IMR-90 (cell line): ENCODE measurements around the gene CD163L1. TPM values are rescaled to one million over a fixed set of nuclear protein-coding genes. Genes with fewer than 3 reads are reported as not detected.
A peak's percentile ranks its signal among the peaks of the same experiment; 100 is the strongest.

Source experiments
- ATAC-seq: fragments of 200-7000 bp; cut with Tn5 transposase; 2 replicates; pipeline ENCODE4 v1.9.1; 2020; ENCODE audit warnings: low read depth, mild to moderate bottlenecking, moderate library complexity
- BruUV-seq: library from RNA; stranded (reverse); fragments of 400-500 nt; replicated peaks from 2 replicates; lab custom pipeline; 2021; lab: Mats Ljungman, UMichigan
- CTCF ChIA-PET: fragments of 300-600 bp; formaldehyde crosslinking; extraction: SDS; loops from one replicate; lab custom pipeline; 2021; ENCODE audit warnings: antibody characterized with exemption; lab: Yijun Ruan, JAX
- POLR2A ChIA-PET: fragments of 300-600 bp; sonication (Branson Sonifier 250); formaldehyde crosslinking; loops from one replicate; lab custom pipeline; 2022; ENCODE audit warnings: antibody characterized with exemption; ENCODE audit not compliant: unreplicated experiment; lab: Charles Lee
- DNase-seq: peaks from one replicate; pipeline ENCODE4 v3.0.0; 2013
- H2AFZ ChIP-seq: replicated peaks from 2 replicates; pipeline ENCODE3; 2013; ENCODE audit warnings: low read length, mild to moderate bottlenecking; ENCODE audit not compliant: poor library complexity
- H2AK5ac ChIP-seq: 2 replicates; pipeline ENCODE4 v1.6.1; 2013; ENCODE audit warnings: low read depth, low read length, inconsistent platforms
- H2AK9ac ChIP-seq: replicated peaks from 2 replicates; pipeline ENCODE3; 2013; ENCODE audit warnings: mild to moderate bottlenecking, low read depth, low read length, moderate library complexity; ENCODE audit not compliant: poor library complexity
- H2BK120ac ChIP-seq: 2 replicates; pipeline ENCODE4 v1.6.1; 2013; ENCODE audit warnings: low read depth, low read length, inconsistent platforms
- H2BK15ac ChIP-seq: 3 replicates; pipeline ENCODE4 v1.6.1; 2013; ENCODE audit warnings: low read depth, low read length, inconsistent platforms
- H2BK20ac ChIP-seq: 2 replicates; pipeline ENCODE4 v1.6.1; 2013; ENCODE audit warnings: low read depth, mild to moderate bottlenecking, inconsistent platforms, low read length, moderate library complexity
- H2BK5ac ChIP-seq: 2 replicates; pipeline ENCODE4 v1.6.1; 2013; ENCODE audit warnings: mild to moderate bottlenecking, low read depth, low read length, inconsistent platforms; ENCODE audit not compliant: poor library complexity, severe bottlenecking
- H3K14ac ChIP-seq: replicated peaks from 2 replicates; pipeline ENCODE4 v1.6.1; 2013; ENCODE audit warnings: low read depth, low read length, inconsistent platforms
- H3K18ac ChIP-seq: 2 replicates; pipeline ENCODE4 v1.6.1; 2013; ENCODE audit warnings: low read depth, low read length, control low read depth
- H3K23ac ChIP-seq: 2 replicates; pipeline ENCODE4 v1.6.1; 2013; ENCODE audit warnings: low read depth, low read length, inconsistent platforms
- H3K27ac ChIP-seq: 2 replicates; pipeline ENCODE4 v1.5.1; 2013; ENCODE audit warnings: mild to moderate bottlenecking, control low read depth, low read length; ENCODE audit not compliant: insufficient read depth
- H3K27me3 ChIP-seq: 2 replicates; pipeline ENCODE4 v1.6.1; 2013; ENCODE audit warnings: low read length; ENCODE audit not compliant: control insufficient read depth, insufficient read depth
- H3K36me3 ChIP-seq: 2 replicates; pipeline ENCODE4 v1.6.1; 2013; ENCODE audit warnings: low read length, mixed read lengths; ENCODE audit not compliant: control insufficient read depth, insufficient read depth
- H3K4ac ChIP-seq: 2 replicates; pipeline ENCODE4 v1.6.1; 2013; ENCODE audit warnings: low read depth, low read length, inconsistent platforms
- H3K4me1 ChIP-seq: 2 replicates; pipeline ENCODE4 v1.6.1; 2013; ENCODE audit warnings: low read length, mixed read lengths; ENCODE audit not compliant: control insufficient read depth, insufficient read depth
- H3K4me2 ChIP-seq: 2 replicates; pipeline ENCODE4 v1.6.1; 2013; ENCODE audit warnings: low read depth, mild to moderate bottlenecking, control low read depth, low read length, moderate library complexity
- H3K4me3 ChIP-seq: 2 replicates; pipeline ENCODE4 v1.5.1; 2013; ENCODE audit warnings: low read depth, mild to moderate bottlenecking, control low read depth, low read length, moderate library complexity; ENCODE audit not compliant: insufficient read depth
- H3K56ac ChIP-seq: 2 replicates; pipeline ENCODE4 v1.6.1; 2013; ENCODE audit warnings: low read length, inconsistent platforms; ENCODE audit not compliant: insufficient read depth; ENCODE audit errors: extremely low read depth
- H3K79me1 ChIP-seq, 2 experiments: 2 replicates each; pipeline ENCODE4 v1.6.1; 2013; ENCODE audit warnings: low read length in 2 of 2, inconsistent platforms in 1 of 2, low read depth in 1 of 2
- H3K9ac ChIP-seq: 2 replicates; pipeline ENCODE4 v1.6.1; 2013; ENCODE audit warnings: low read depth, low read length, control low read depth
- H3K9me1 ChIP-seq: 2 replicates; pipeline ENCODE4 v1.6.1; 2013; ENCODE audit warnings: low read length, inconsistent platforms; ENCODE audit not compliant: insufficient read depth
- H3K9me3 ChIP-seq: 2 replicates; pipeline ENCODE4 v1.6.1; 2013; ENCODE audit warnings: low read length; ENCODE audit not compliant: control insufficient read depth, insufficient read depth
- H4K20me1 ChIP-seq: 2 replicates; pipeline ENCODE4 v1.6.1; 2013; ENCODE audit warnings: low read length, inconsistent platforms; ENCODE audit not compliant: insufficient read depth
- H4K5ac ChIP-seq: 2 replicates; pipeline ENCODE4 v1.6.1; 2013; ENCODE audit warnings: mild to moderate bottlenecking, low read depth, low read length, control low read depth
- H4K8ac ChIP-seq, 2 experiments: 2 replicates each; pipeline ENCODE4 v1.6.1; 2013; ENCODE audit warnings: low read depth in 2 of 2, low read length in 2 of 2, control low read depth in 1 of 2, inconsistent platforms in 1 of 2
- H4K91ac ChIP-seq: 2 replicates; pipeline ENCODE4 v1.6.1; 2013; ENCODE audit warnings: low read depth, low read length, inconsistent platforms; ENCODE audit not compliant: insufficient read depth
- CEBPB ChIP-seq: IDR thresholded peaks from 2 replicates; pipeline ENCODE4 v1.6.1; 2012; ENCODE audit warnings: low read depth, low read length, improper control_type of control experiment
- MAFK ChIP-seq: IDR thresholded peaks from 2 replicates; pipeline ENCODE4 v1.6.1; 2012; ENCODE audit warnings: low read depth, low read length, improper control_type of control experiment
- MAZ ChIP-seq: IDR thresholded peaks from 2 replicates; pipeline ENCODE4 v1.6.1; 2012; ENCODE audit warnings: low read depth, mild to moderate bottlenecking, low read length, improper control_type of control experiment, moderate library complexity, borderline replicate concordance
- MXI1 ChIP-seq: IDR thresholded peaks from 2 replicates; pipeline ENCODE4 v1.6.1; 2012; ENCODE audit warnings: low read depth, mild to moderate bottlenecking, low read length, moderate library complexity, borderline replicate concordance
- NFE2L2 ChIP-seq: fragments of 150-350 bp; IDR thresholded peaks from 2 replicates; pipeline ENCODE4 v1.6.1; 2016; ENCODE audit warnings: low read depth, mild to moderate bottlenecking, low read length
- RFX5 ChIP-seq: IDR thresholded peaks from 2 replicates; pipeline ENCODE4 v1.8.0; 2012; ENCODE audit warnings: low read depth, mild to moderate bottlenecking, low read length, moderate library complexity
- WGBS, 2 experiments: methylation state at CpG; one replicate each; pipeline versions ENCODE4 v1.1.5 to v1.1.7; 2013; ENCODE audit warnings: missing lambda C conversion rate in 2 of 2; ENCODE audit not compliant: insufficient read length in 1 of 2; ENCODE audit errors: extremely low coverage in 2 of 2; 5-methylcytosine and 5-hydroxymethylcytosine counted together
- dilution Hi-C: fragments of 300-500 bp; cut with HindIII; formaldehyde crosslinking; loops from one replicate; pipeline ENCODE4 v1.14.3; 2018; ENCODE audit warnings: low sequenced_read_pairs; ENCODE audit not compliant: unreplicated experiment
- in situ Hi-C: fragments of 300-500 bp; cut with MboI; formaldehyde crosslinking; loops from 3 replicates; pipeline ENCODE4 v1.14.3; 2019; ENCODE audit warnings: low sequenced_read_pairs, inconsistent platforms, mixed read lengths
- intact Hi-C: fragments of 100-400 bp; cut with micrococcal nuclease; formaldehyde crosslinking; loops from 2 replicates; pipeline ENCODE4 v1.10.0; 2022
- polyA plus RNA-seq, 3 experiments: library from polyadenylated mRNA; depleted of rRNA; stranded (reverse); fragments of >200 nt; gene quantifications; 2 replicates each; pipeline ENCODE4 v1.2.3, GENCODE V29; 2012; ENCODE audit warnings: low replicate concordance in 1 of 3
- total RNA-seq: library from RNA; depleted of rRNA; stranded (reverse); fragments of >200 nt; gene quantifications from 2 replicates; pipeline ENCODE4 v1.2.3, GENCODE V29; 2012
- TF ChIP-seq, protein P1 (sequence below): conservative IDR thresholded peaks from 2 replicates; pipeline ENCODE4 v1.5.1; 2012; ENCODE audit warnings: mild to moderate bottlenecking, low read depth, low read length, improper control_type of control experiment

The CD163L1 gene
- total and polyA plus RNA-seq, 2 of the 4 experiments (the other 2 are of a cell fraction), result 0.50 to 1.6 TPM

DNA sequence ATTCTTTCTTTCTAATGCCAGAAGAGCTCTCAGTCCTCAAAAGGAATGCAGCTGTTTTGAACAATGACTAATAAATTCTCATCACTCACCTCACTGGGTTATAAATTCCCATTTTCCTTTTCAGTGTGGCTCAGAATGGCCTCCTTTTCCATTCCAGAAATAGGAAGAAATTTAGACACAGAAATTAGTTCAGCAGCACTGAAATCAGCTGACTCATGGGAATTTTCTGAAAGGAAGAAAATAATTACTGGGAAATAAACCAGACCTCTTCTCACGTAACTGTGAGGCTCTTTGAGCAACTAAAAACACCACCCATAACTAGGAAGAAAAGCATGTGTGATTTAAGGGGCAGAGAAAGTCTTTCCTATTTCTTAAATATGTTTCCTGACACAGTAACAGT is 35.8 kb upstream of the CD163L1 start:
- H2AFZ ChIP-seq, result no peak overlapping the region
- no CpG with 5 or more reads among the region's 1 CpG for WGBS, 2 experiments
- H3K4me2 ChIP-seq, result no peak overlapping the region
- dilution Hi-C loops, result no loop called here
- H4K8ac ChIP-seq, result no peak overlapping the region
- no peak overlapping the region for H3K27ac ChIP-seq
- no peak overlapping the region for H3K4me3 ChIP-seq
- H2BK20ac ChIP-seq, result no peak overlapping the region
- H3K4ac ChIP-seq, result no peak overlapping the region
- no peaks in the 10 kb centered on the region for H3K36me3 ChIP-seq
- H3K18ac ChIP-seq, result no peak overlapping the region
- no peak overlapping the region for H3K23ac ChIP-seq
- H3K4me1 ChIP-seq, result no peaks in the 10 kb centered on the region
- no TSS peak for BruUV-seq
- no peak overlapping the region for H2BK5ac ChIP-seq
- DNase-seq, result no peak
- H3K56ac ChIP-seq, result no peak overlapping the region
- H3K14ac ChIP-seq, result no peak overlapping the region
- H4K91ac ChIP-seq, result no peak overlapping the region
- H4K5ac ChIP-seq, result no peak overlapping the region
- no peaks in the 10 kb centered on the region for H3K9me1 ChIP-seq
- H2AK5ac ChIP-seq, result no peak overlapping the region
- H2AK9ac ChIP-seq, result no peak overlapping the region
- no peak overlapping the region for H2BK120ac ChIP-seq
- H3K9me3 ChIP-seq, result peaks cover 2% of the 10 kb centered on the region; the same call in 1 of the 2 replicates
- no peak overlapping the region for H3K9ac ChIP-seq
- ATAC-seq, result no peak
- intact Hi-C loops, result no loop called here
- in situ Hi-C loops, result no loop called here
- no peak overlapping the region for H2BK15ac ChIP-seq
- ChIA-PET POLR2A (no interaction called here), CTCF (no interaction called here)
- no peaks in the 10 kb centered on the region for H3K79me1 ChIP-seq
- H4K20me1 ChIP-seq, result no peaks in the 10 kb centered on the region
- H3K27me3 ChIP-seq, result no peaks in the 10 kb centered on the region
- TF ChIP-seq NFE2L2 (no peak), MXI1 (no peak), MAFK (peak; percentile 84), RFX5 (no peak), MAZ (no peak), CEBPB (no peak)
- TF ChIP-seq, protein P1, sequence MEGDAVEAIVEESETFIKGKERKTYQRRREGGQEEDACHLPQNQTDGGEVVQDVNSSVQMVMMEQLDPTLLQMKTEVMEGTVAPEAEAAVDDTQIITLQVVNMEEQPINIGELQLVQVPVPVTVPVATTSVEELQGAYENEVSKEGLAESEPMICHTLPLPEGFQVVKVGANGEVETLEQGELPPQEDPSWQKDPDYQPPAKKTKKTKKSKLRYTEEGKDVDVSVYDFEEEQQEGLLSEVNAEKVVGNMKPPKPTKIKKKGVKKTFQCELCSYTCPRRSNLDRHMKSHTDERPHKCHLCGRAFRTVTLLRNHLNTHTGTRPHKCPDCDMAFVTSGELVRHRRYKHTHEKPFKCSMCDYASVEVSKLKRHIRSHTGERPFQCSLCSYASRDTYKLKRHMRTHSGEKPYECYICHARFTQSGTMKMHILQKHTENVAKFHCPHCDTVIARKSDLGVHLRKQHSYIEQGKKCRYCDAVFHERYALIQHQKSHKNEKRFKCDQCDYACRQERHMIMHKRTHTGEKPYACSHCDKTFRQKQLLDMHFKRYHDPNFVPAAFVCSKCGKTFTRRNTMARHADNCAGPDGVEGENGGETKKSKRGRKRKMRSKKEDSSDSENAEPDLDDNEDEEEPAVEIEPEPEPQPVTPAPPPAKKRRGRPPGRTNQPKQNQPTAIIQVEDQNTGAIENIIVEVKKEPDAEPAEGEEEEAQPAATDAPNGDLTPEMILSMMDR, result no peak
